HepG2 (cell line): ENCODE results near the gene ITGA7. TPM values are rescaled to one million over a fixed set of nuclear protein-coding genes. Genes with fewer than 3 reads are reported as not detected.

ENCODE experiments used
- AGO1 ChIP-seq: fragments of 200-400 bp; formaldehyde crosslinking; IDR thresholded peaks from 2 replicates; pipeline ENCODE4 v1.6.1; 2017; ENCODE audit warnings: mild to moderate bottlenecking, low read depth, low read length, moderate library complexity; ENCODE audit not compliant: poor library complexity, severe bottlenecking
- BHLHE40 ChIP-seq: IDR thresholded peaks from 2 replicates; pipeline ENCODE4 v1.6.1; 2011; ENCODE audit warnings: low read length, improper control_type of control experiment
- CBX5 ChIP-seq: sonication (generic); formaldehyde crosslinking; IDR thresholded peaks from 2 replicates; pipeline ENCODE4 v1.4.0; 2020; ENCODE audit warnings: missing genetic modification reagents, borderline replicate concordance
- CC2D1A ChIP-seq: sonication (generic); formaldehyde crosslinking; IDR thresholded peaks from 2 replicates; pipeline ENCODE4 v1.8.1; 2023; ENCODE audit warnings: mild to moderate bottlenecking, missing genetic modification reagents
- GABPA ChIP-seq, 2 experiments: IDR thresholded peaks; 2 replicates each; pipeline ENCODE4 v1.6.1; 2011 to 2016; ENCODE audit warnings: low read depth in 2 of 2, low read length in 1 of 2, missing biosample characterization in 1 of 2, missing genetic modification characterization in 1 of 2
- GABPB1 ChIP-seq: IDR thresholded peaks from 2 replicates; pipeline ENCODE4 v1.6.1; 2016; ENCODE audit warnings: mild to moderate bottlenecking, missing genetic modification reagents, moderate library complexity, missing compliant biosample characterization
- HES4 ChIP-seq: sonication (generic); formaldehyde crosslinking; IDR thresholded peaks from 2 replicates; pipeline ENCODE4 v1.9.0; 2021; ENCODE audit warnings: mild to moderate bottlenecking, missing genetic modification reagents, borderline replicate concordance
- HNRNPLL ChIP-seq: fragments of 200-400 bp; formaldehyde crosslinking; IDR thresholded peaks from 2 replicates; pipeline ENCODE4 v1.6.1; 2017; ENCODE audit warnings: mild to moderate bottlenecking, low read depth, low read length; ENCODE audit not compliant: poor library complexity, severe bottlenecking
- KDM3A ChIP-seq: IDR thresholded peaks from 2 replicates; pipeline ENCODE4 v1.6.1; 2018; ENCODE audit warnings: low read depth, missing compliant biosample characterization
- KLF6 ChIP-seq: IDR thresholded peaks from 2 replicates; pipeline ENCODE4 v1.8.0; 2016; ENCODE audit warnings: missing biosample characterization, missing genetic modification reagents
- PHF21A ChIP-seq: sonication (generic); formaldehyde crosslinking; IDR thresholded peaks from 2 replicates; pipeline ENCODE4 v1.5.0; 2020; ENCODE audit warnings: mild to moderate bottlenecking, missing genetic modification reagents
- PLRG1 ChIP-seq: fragments of 450-650 bp; conservative IDR thresholded peaks from 2 replicates; pipeline ENCODE4 v1.6.1; 2016
- PPARG ChIP-seq: conservative IDR thresholded peaks from 2 replicates; pipeline ENCODE4 v1.6.1; 2016; ENCODE audit warnings: missing biosample characterization, missing genetic modification reagents
- RBFOX2 ChIP-seq: fragments of 200-400 bp; formaldehyde crosslinking; IDR thresholded peaks from 2 replicates; pipeline ENCODE4 v1.6.1; 2017; ENCODE audit warnings: low read depth, mild to moderate bottlenecking, low read length
- RNF2 ChIP-seq: fragments of 450-650 bp; conservative IDR thresholded peaks from 2 replicates; pipeline ENCODE4 v1.6.1; 2016; ENCODE audit warnings: low read depth
- RXRA ChIP-seq: sonication (generic); formaldehyde crosslinking; IDR thresholded peaks from 2 replicates; pipeline ENCODE4 v1.5.1; 2020; ENCODE audit warnings: missing genetic modification reagents
- SAP130 ChIP-seq: IDR thresholded peaks from 2 replicates; pipeline ENCODE4 v1.6.1; 2016; ENCODE audit warnings: low read depth
- SMC3 ChIP-seq: IDR thresholded peaks from 2 replicates; pipeline ENCODE4 v1.6.1; 2011; ENCODE audit warnings: low read length, improper control_type of control experiment
- STAG1 ChIP-seq: sonication (generic); formaldehyde crosslinking; IDR thresholded peaks from 2 replicates; pipeline ENCODE4 v1.4.0; 2020; ENCODE audit warnings: missing genetic modification reagents
- U2AF2 ChIP-seq: fragments of 200-400 bp; formaldehyde crosslinking; IDR thresholded peaks from 2 replicates; pipeline ENCODE4 v1.6.1; 2017; ENCODE audit warnings: low read depth, mild to moderate bottlenecking, low read length
- YEATS4 ChIP-seq: sonication (generic); formaldehyde crosslinking; IDR thresholded peaks from 2 replicates; pipeline ENCODE4 v1.4.0; 2020; ENCODE audit warnings: missing genetic modification reagents, borderline replicate concordance
- ZBTB34 ChIP-seq: sonication (generic); formaldehyde crosslinking; IDR thresholded peaks from 2 replicates; pipeline ENCODE4 v1.8.0; 2022; ENCODE audit warnings: mild to moderate bottlenecking, missing genetic modification reagents
- ZNF232 ChIP-seq: sonication (generic); formaldehyde crosslinking; IDR thresholded peaks from 2 replicates; pipeline ENCODE4 v1.4.0; 2020; ENCODE audit warnings: missing genetic modification reagents, borderline replicate concordance
- ZNF331 ChIP-seq: sonication (generic); formaldehyde crosslinking; IDR thresholded peaks from 2 replicates; pipeline ENCODE4 v1.4.0; 2020; ENCODE audit warnings: missing genetic modification reagents
- ZNF350 ChIP-seq: sonication (generic); formaldehyde crosslinking; IDR thresholded peaks from 2 replicates; pipeline ENCODE4 v1.4.0; 2020; ENCODE audit warnings: mild to moderate bottlenecking, low read depth, missing genetic modification reagents, borderline replicate concordance
- ZNF574 ChIP-seq: sonication (generic); formaldehyde crosslinking; IDR thresholded peaks from 2 replicates; pipeline ENCODE4 v1.4.0; 2020; ENCODE audit warnings: missing genetic modification reagents
- ZNF576 ChIP-seq: sonication (generic); formaldehyde crosslinking; IDR thresholded peaks from 2 replicates; pipeline ENCODE4 v1.4.0; 2020; ENCODE audit warnings: mild to moderate bottlenecking, missing genetic modification reagents
- ZNF768 ChIP-seq: sonication (generic); formaldehyde crosslinking; IDR thresholded peaks from 2 replicates; pipeline ENCODE4 v1.4.0; 2020; ENCODE audit warnings: missing genetic modification reagents
- ZNF792 ChIP-seq: IDR thresholded peaks from 2 replicates; pipeline ENCODE4 v1.6.1; 2016
- polyA plus RNA-seq, 8 experiments: library from polyadenylated mRNA; depleted of rRNA in 3 of 8; stranded (reverse) in 7 of 8; unstranded in 1 of 8; fragments of >200 nt; fragmentation: Illumina TruSeq in 4 of 8; extraction: Trizol in 4 of 8; gene quantifications; 2 replicates each; pipeline versions ENCODE4 v1.2.1 to v1.2.3, GENCODE V29; 2011 to 2016; ENCODE audit warnings: low read depth in 4 of 8, missing spikeins in 1 of 8, mixed read lengths in 1 of 8; ENCODE audit not compliant: insufficient read depth in 1 of 8
- total RNA-seq, 5 experiments: library from RNA; depleted of rRNA; stranded (reverse); fragments of >200 nt; fragmentation: Illumina TruSeq; extraction: Trizol; gene quantifications; 2 replicates each; pipeline ENCODE4 v1.2.3, GENCODE V29; 2016; ENCODE audit warnings: low read depth in 1 of 5

ITGA7 gene
- total and polyA plus RNA-seq, 2 of the 13 experiments (the other 11 are each of a cell fraction or from before 2014, with no cell fraction given): 0.65 to 0.75 TPM

GRCh38 chr12:55720894-55721444 lies 13.3 kb upstream of the ITGA7 start (continued):
- TF ChIP-seq ZNF331 (CRISPR knock-in tag): peak; percentile 61
- TF ChIP-seq AGO1: peak; percentile 70
- 0 out of 2 replicates have a peak, but pooled peaks have one; percentile 12 for TF ChIP-seq SAP130 (CRISPR knock-in tag)
- 0 out of 2 replicates have a peak, but pooled peaks have one; percentile 23 for TF ChIP-seq CBX5 (CRISPR knock-in tag)
- TF ChIP-seq ZNF576 (CRISPR knock-in tag): no peak
- no peak for TF ChIP-seq HES4
- TF ChIP-seq RNF2: no peak
- 0 out of 2 replicates have a peak, but pooled peaks have one; percentile 60 for TF ChIP-seq KDM3A
- TF ChIP-seq GABPB1 (CRISPR knock-in tag): peak; percentile 18; the same call in 1 of the 2 replicates
- no peak for TF ChIP-seq HNRNPLL
- TF ChIP-seq U2AF2: no peak
- TF ChIP-seq PPARG (CRISPR knock-in tag): peak; percentile 89
- TF ChIP-seq SMC3: peak; percentile 66
- no peak for TF ChIP-seq PLRG1
- TF ChIP-seq STAG1 (CRISPR knock-in tag): peak; percentile 80
- 0 out of 2 replicates have a peak, but pooled peaks have one; percentile 1 for TF ChIP-seq ZNF350
- 0 out of 2 replicates have a peak, but pooled peaks have one; percentile 24 for TF ChIP-seq ZNF574 (CRISPR knock-in tag)
- 0 out of 2 replicates have a peak, but pooled peaks have one; percentile 29 for TF ChIP-seq RBFOX2
- no peak for TF ChIP-seq PHF21A (CRISPR knock-in tag)
- TF ChIP-seq BHLHE40: 0 out of 2 replicates have a peak, but pooled peaks have one; percentile 6
- TF ChIP-seq YEATS4 (CRISPR knock-in tag): no peak
- TF ChIP-seq ZNF232 (CRISPR knock-in tag): 0 out of 2 replicates have a peak, but pooled peaks have one; percentile 20
- no peak for TF ChIP-seq GABPA (IDR thresholded peaks at IDR 0.05; ENCODE audit: low read depth, low read length)
- 0 out of 2 replicates have a peak, but pooled peaks have one; percentile 6 for TF ChIP-seq GABPA (CRISPR knock-in tag; IDR thresholded peaks at IDR 0.05; ENCODE audit: low read depth)
- 0 out of 2 replicates have a peak, but pooled peaks have one; percentile 28 for TF ChIP-seq KLF6 (CRISPR knock-in tag)
- TF ChIP-seq ZNF792: 0 out of 2 replicates have a peak, but pooled peaks have one; percentile 26
- no peak for TF ChIP-seq CC2D1A (CRISPR knock-in tag)
- TF ChIP-seq ZBTB34 (CRISPR knock-in tag): no peak
- peak; percentile 46; the same call in 1 of the 2 replicates for TF ChIP-seq ZNF768 (CRISPR knock-in tag)
- peak; percentile 21; the same call in 1 of the 2 replicates for TF ChIP-seq RXRA
